RPMI7951 (cell line): ENCODE data around the gene LCMT2. TPM values are rescaled to one million over a fixed set of nuclear protein-coding genes. Genes with fewer than 3 reads are reported as not detected.
"Not testable (repeated sequence)": the region's sequence is repeated elsewhere in the genome, so short reads cannot be mapped to it uniquely, and the experiment has no call there.

ENCODE experiments used
- DNase-seq: peaks from one replicate; pipeline ENCODE4 v3.0.0-alpha.2; 2012; ENCODE audit warnings: low read depth
- total RNA-seq: library from RNA; depleted of rRNA; stranded (reverse); fragments of >200 nt; shearing (Covaris generic); gene quantifications from 2 replicates; pipeline ENCODE4 v1.2.3, GENCODE V29; 2014

The LCMT2 gene
- total RNA-seq, 1 experiment from 2014 or later: 14.7 TPM

DNA sequence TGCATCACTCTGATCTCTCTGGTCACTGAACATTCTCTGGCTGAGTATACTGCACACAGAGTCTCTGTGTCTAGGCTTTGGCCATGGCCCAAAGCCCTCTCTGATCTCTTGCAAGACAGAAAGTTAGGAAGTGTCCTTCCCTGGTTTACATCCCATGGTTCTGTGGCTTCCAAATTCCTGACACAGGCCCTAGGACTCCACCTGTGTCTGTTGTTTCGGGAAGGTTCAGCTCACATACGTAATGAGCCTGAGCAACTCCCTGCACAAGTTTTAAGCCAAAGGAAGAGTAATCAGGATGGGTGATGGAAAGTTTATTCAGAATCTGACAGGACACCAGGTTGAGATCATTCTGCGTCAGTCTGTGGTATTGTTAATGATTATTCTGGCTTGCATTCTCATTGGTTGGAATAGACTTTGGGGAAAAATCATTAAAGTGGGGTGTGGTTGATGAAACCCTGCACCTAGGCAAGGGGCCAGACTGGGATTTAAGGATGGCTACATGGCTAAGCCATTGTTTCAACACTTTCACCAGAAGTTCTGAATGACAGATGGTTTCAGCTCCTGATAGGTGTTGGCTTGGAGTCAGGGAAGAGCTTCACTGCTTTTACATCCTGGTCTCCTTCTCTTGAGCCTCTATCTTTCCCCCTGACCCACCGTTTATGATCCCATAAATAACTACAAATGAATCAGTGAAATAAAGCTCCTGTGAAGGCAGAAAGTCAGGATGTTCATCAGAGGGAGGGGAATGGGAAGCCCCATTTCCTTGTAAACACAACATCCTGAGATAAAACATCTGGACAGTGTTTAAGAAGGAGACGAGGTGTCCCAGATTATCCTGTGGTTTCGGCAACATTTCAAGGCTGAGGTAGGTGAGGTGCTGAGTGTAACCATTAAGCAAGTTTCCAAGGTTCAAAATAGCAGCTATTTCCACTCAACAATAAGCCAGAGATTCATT, 14.1 kb downstream of the LCMT2 start:
- DNase-seq: no peak

DNA sequence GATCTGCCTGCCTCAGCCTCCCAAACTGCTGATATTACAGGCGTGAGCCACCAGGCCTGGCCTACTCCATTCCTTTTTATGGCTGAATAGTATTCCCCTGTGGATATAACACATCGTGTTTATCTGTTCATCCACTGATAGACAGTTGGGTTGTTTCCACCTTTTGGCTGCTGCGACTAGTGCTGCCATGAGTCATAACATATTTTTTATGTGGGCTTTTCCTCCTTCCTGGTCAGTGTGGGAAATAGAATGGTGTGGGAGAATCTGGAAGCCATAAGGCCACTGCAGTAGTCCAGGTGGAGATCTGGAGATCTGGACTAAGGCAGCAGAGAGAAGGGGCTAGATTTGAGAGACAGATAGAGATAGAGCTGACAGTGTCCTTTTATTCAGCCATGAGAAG, 16.2 kb downstream of the LCMT2 start:
- peak; percentile 19 for DNase-seq

- DNase-seq: no peak
Measured at GRCh38 chr15:43312378-43312777, 18.0 kb downstream of the LCMT2 start.

- DNase-seq: no peak
Measured at GRCh38 chr15:43302205-43302817, 28.1 kb downstream of the LCMT2 start, which contains the start of gene TGM7. Gene TGM7, minus strand, starts transcription at chr15:43302255.

GRCh38 chr15:43299884-43300283, 30.5 kb downstream of the LCMT2 start:
- no peak for DNase-seq

GRCh38 chr15:43299411-43299810, 31.0 kb downstream of the LCMT2 start:
- DNase-seq: no peak

DNA sequence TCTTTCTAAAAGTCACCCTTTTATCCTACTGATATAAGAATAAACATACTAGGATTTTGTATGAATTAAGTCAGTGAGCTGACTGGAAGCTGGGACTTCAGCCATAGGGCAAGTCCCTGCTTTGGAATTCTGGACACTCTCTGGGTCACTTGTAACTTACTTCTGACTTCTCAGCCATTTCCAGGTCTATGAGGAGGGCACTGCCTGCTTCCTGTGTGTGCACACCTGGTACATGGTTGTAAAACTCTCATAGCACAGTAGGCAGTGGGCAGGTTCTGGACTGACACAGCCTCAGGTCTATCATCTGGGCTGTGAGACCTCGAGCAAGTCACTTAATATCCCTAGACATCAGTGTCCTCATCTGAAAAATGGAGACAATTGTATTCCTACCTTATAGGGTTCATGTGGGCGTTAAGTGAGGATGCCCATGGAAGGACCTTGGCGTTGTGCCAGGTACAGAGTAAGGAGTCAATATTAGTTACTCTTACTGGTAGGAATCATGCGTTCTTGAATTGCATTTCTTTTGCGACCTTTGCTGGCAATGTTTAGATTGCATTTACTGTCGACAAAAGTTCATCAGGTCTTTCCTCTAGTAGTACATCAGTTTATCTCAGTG, 36.2 kb downstream of the LCMT2 start:
- DNase-seq: no peak

GRCh38 chr15:43293432-43293831, 36.9 kb downstream of the LCMT2 start:
- no peak for DNase-seq

- DNase-seq: no peak
Measured at GRCh38 chr15:43292375-43293078, 37.8 kb downstream of the LCMT2 start.

DNA sequence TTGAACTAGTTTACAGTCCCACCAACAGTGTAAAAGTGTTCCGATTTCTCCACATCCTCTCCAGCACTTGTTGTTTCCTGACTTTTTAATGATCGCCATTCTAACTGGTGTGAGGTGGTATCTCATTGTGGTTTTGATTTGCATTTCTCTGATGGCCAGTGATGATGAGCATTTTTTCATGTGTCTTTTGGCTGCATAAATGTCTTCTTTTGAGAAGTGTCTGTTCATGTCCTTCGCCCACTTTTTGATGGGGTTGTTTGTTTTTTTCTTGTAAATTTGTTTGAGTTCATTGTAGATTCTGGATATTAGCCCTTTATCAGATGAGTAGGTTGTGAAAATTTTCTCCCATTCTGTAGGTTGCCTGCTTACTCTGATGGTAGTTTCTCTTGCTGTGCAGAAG, 40.7 kb downstream of the LCMT2 start:
- DNase-seq: not testable (repeated sequence)

DNA sequence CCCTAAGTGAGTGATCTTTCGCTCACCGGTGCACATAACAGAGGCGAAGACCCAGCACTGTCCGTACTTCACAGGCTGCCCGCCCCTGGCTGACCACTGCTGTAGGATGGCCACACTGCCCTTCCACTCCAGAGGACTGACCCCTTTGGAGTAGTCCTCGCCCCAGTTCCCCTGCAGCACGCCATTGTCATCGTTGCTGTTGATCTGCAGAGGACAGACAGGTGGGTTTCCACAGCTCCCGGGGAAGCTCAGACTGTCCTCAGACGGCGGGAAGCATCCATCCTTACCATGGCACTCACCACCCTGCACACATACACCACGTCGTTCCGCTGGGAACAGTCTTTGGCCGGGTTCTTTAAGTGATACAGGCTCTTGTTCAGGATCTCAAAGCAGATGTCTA, 43.1 kb downstream of the LCMT2 start:
- no peak for DNase-seq

DNA sequence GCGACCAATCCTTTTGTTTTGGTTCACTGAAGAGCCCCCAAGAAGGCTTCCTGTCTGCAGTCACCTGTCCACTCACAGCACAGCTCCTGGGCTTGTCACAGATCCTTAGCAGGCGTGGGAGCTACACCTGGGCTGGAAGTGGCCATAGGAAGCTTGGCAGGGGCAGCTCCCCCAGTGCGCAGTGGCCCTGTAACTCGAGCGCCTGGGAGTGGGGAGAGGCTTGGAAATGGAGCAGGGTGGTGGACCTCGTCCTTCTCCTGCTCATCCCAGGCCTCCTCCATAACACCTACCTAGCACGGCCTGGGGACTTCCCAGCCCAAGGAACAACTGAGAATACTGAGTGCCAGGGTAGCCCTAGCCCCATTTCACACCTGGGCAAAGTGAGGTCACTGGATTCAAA, 44.3 kb downstream of the LCMT2 start:
- no peak for DNase-seq

DNA sequence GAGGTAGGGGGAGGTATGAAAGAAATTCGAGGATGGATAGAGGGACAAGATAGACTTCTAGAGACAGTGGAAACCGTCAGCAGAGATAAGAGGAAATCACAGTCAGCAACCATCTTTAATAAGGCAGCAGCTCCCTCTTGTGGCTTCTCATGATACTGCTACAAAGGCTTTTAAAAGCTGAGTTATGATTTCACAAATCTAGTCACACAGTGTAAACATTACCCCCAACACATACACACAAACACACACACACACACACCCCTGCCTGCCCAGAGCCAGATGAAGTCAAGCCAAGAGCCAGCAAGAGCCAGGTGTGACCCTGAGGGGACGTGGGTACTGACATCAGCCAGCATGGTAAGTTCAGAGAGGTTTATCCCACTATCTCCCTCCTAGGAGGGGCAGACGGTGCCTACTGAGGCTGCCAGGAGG, 44.8 kb downstream of the LCMT2 start:
- peak; percentile 69 for DNase-seq

DNA sequence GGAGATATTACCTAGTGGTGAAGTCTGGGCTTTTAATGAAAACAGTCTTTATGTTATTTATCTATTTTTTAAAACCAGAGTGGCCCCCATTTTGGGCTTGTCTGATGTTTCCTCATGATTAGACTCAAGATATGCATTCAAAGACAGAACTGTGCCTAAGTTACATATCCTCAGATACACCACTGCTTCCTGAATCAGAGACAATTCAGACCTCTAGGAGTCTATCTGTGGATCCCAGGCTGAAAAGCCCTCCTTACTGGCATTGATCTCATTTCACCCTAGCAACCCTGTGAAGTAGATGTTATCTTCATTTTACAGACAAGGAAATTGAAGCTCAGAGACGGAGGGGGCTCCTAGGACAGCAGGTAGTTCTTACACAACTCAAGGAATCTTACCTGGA, 46.8 kb downstream of the LCMT2 start:
- no peak for DNase-seq

- no peak for DNase-seq
Measured at GRCh38 chr15:43281926-43282602, 48.3 kb downstream of the LCMT2 start.

DNA sequence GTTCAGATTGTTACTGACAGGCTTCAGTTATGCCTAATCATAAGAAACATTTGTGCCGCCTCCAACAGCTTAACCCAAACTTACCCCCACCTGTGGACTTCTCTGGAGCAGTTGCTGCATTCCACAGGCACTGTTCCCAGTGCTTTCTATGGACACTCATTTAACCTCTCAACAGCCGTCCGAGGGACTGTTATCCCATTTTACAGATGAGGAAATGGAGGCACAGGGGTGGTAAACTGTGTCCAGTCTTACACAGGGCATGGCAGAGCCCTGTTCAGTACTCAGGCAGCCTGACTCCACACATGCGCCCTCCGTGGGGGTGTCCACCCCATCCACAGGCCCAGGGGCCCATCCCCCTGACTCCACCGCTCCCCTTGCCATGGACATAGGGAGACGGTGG, 49.4 kb downstream of the LCMT2 start:
- no peak for DNase-seq

DNA sequence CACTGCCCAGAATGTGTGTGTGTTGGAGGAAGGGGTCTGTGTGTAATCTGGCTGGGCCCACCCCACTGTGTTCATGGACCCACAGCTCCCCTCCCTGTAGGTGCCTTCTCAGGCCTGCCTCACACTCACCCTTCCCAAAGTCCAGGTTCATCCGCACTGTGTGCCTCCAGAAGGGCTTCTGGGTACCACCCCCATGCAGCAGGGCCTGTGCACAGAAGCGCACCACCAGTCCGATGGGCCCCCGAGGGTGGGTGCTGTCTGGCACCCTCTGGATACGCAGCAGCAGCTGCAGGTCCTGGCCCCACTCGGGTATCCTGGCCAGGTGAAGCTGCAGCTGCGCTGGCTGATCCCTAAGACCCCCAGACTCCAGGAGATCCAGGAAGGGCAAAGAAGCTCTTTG, 50.9 kb downstream of the LCMT2 start:
- DNase-seq: no peak

- no peak for DNase-seq
Measured at GRCh38 chr15:43278869-43279268, 51.5 kb downstream of the LCMT2 start.

GRCh38 chr15:43277901-43278300, 52.5 kb downstream of the LCMT2 start:
- no peak for DNase-seq

DNA sequence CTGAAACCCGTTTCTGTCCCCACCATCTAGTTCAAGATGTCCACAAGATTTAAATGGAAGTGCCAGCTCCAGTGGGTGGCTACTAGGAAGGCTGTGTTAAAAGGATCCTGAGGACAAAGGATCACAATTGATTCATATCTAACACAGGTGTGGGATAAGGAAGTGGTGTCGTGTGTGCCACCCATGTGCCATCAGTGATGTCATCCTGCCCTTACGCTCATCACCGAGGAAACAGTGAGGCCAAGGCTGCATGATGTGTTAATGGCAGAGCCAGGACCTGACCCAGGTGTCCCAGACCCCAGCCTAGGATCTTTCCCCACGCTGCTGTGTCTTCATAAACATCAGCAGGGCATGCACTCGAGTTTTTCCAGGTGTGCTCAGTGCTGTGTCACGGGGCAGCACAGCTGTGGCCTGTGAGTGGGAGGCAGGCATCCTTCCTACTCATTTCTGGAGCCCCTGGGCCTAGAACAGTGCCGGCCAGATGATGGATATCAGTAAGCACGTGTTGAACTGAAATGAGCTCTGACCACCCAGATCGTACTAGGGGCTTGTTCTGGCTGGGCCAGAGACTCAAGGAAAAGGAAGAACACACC, 53.0 kb downstream of the LCMT2 start:
- no peak for DNase-seq

DNA sequence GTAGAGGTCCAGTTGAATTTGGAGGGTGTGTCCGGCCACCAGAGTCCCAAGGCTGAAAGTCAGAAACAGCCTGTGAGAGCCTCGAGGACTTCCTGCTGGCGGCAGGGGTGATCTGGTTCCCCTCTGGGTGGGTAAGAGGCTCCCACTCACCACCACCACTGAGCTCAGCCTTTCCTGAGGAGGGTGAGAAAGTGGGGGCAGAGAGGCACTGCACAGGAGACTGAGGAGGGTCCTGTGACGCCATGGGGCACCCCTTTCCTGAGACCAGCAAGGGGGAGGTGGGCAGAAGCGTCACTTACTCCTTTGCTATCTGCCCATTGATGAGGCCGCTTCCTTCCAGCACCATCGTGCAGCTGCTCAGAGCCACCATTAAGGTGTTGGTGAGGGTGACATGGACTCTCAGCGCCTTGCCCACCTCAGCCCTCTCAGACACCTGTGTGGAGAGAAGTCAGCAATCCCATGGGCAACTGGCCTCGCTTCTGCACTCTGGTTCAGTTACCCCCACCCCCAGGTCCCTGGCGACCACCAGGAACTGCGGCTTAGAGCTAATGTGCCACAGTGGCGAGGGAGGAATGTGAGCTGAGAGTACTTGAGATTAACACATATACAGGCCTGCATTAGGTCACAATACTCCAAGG, 53.7 kb downstream of the LCMT2 start:
- no peak for DNase-seq
